NCI-H446 treated with DMSO at 0.1 percent for 48 hours (cell line): ENCODE measurements around the gene NPDC1.

Source experiments
- DNase-seq: peaks from one replicate; lab custom pipeline; 2025; lab: John Stamatoyannopoulos, UW

NPDC1 gene, protein sequence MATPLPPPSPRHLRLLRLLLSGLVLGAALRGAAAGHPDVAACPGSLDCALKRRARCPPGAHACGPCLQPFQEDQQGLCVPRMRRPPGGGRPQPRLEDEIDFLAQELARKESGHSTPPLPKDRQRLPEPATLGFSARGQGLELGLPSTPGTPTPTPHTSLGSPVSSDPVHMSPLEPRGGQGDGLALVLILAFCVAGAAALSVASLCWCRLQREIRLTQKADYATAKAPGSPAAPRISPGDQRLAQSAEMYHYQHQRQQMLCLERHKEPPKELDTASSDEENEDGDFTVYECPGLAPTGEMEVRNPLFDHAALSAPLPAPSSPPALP

DNA sequence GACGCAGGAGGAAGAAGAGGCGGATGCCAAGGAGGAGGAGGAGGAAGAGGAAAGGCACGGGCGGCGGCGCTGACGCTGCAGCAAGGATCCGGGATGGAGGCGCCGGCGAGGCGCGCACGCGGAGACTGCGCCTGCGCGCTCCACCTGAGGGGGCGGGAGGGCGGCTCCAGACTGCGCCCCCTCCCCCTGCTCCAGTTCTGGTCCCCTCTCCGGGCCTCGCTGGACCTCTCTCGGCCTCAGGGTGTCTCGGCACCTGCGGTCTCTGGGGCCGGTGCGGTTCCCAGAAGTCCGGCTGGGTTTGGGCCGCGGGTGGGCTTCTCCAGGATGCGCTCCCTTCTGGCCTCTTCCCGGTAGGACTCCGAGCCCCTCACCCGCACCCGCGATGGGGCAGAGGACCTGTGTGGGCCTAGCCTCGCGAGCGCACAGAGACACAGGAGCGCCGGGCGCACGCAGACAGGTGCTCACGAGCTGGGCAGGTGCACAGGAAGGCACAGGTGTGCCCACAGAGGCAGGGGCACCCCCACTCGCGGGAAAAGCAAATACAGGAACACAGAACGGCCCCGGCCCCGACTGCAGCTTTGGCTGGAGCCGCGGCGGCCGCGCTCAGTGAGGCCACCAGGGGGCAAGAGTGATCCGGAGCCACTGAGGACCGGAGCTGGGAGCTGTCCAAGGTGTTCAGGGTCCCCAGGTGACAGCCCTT lies at the start of gene NPDC1:
NPDC1 (minus strand) TSS at position 90 of the 700 bp plus-strand sequence. CDS start 188 bp downstream, outside the sequence.
- no peak for DNase-seq

DNA sequence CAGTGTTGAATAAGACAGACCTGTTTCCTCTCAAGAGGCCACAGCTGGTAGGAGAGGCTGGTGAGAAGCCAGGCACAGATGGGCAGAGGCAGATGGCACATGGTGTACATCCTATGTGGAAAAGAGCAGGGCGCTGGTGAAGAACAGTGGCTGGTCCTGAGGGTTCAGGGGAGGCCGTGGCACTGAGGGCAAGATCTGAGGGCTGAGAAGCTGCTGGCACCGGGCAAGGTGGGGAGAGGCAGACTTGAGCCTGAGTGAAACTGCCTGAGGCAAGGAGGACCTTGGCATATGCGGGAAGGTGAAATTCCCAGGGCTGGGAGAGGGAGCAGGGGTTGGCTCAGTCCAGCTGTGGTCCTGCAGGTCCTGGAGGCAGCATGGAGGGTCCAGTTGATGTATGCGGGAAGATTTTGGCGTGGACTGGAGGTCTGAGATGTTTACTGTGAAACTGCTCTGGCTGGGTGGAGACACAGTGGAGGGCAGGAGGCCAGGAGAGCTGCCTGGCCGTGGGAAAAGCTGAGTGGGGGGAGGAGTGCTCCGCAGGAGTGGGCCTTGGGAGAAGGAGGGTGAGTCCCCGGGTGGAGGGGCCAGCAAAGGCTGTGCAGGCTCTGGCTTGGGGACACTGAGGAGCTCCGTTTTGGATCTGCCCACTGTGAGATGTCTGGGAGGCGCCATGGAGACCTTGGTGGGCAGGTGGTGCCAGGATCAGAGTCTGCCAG lies 43.4 kb upstream of the NPDC1 start:
- no peak for DNase-seq

DNA sequence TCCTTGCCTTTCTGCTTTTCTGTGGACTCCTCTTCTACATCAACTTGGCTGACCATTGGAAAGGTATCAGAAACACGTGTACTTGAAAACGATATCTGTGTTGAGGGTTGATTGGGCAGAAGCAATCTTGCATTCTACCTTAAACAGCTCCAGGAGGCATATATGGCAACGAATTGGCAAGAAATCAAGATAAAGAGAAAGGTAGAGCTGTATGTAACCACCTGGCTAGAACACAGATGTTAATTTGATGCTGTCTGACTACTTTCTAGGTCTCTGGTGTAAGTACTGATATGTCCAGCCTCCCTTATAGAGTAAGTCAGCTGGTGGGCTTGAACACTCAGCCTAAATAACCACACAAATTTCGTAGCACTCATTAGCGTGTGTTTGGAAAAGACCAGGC lies 42.1 kb upstream of the NPDC1 start:
- no peak for DNase-seq

GRCh38 chr9:137087409-137087925 lies 41.5 kb upstream of the NPDC1 start:
- DNase-seq, result no peak

- DNase-seq, result peak; percentile 93
Observed at GRCh38 chr9:137086531-137087408, 40.8 kb upstream of the NPDC1 start, which contains the start of gene MAN1B1. MAN1B1 (plus strand) TSS chr9:137086985; CDS start chr9:137087000, 15 bp downstream.

DNA sequence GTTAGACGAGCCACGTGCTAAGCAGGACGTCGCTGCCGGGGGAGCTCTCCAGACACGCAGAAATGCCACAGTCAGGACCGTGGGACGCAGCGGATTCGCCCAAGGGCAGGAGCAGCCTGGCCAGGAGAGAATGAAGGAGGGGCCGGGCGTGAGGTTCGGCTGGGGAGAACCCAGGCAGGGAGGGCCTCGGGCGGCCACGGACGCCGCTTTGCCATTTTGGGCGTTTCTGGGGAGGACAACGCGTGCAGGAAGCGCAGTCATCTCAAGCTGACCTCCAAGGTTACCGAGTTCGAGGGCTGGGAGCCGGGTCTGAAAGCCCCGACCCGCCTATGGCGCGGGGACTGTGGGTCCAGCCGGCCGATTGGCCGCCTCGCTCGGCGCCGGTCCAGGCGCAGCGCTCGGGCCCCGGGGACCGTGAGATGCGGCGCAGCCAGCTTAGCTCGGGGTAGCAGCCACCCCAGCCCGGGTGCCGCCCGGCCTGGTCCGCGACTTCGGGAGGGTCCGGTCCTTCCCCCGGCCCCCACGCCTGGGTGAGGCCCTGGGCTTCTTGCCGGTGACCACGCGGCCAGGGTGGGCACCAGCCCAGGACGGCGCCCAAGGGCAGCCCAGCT lies 40.0 kb upstream of the NPDC1 start:
- no peak for DNase-seq

GRCh38 chr9:137084526-137084925 lies 38.5 kb upstream of the NPDC1 start:
- DNase-seq, result no peak

DNA sequence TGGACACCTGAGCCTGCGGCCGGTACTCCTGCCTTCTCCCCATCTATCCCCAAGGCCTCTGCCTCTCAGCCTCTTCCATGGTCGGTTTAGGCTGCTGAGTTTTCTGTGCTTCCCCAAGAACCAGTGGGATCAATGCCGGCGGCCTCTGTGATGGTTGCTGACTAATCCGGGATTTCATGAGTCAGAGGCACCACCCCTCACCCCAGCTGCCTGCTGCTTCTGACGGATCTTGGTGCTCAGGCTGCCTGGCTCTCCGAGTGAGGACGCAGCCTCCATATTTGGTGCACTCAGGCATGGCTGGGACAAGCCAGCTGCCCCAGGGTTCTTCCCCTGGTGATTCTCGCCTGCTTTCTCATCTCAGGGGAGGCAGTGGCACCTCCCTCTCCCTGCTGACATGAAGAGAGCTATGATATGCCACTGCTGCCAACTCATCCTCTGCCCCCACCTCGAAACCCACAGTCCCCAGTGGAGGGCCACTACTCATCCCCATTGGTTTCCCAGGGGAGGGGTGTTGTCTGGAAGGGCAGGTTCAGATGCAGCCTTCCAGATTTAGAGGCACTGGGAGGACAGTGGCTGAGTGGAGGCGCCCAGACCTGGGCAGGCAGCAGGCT lies 37.5 kb upstream of the NPDC1 start:
- no peak for DNase-seq

GRCh38 chr9:137082925-137083290 lies 36.9 kb upstream of the NPDC1 start:
- DNase-seq, result no peak

GRCh38 chr9:137082222-137082924 lies 36.4 kb upstream of the NPDC1 start:
- no peak for DNase-seq

DNA sequence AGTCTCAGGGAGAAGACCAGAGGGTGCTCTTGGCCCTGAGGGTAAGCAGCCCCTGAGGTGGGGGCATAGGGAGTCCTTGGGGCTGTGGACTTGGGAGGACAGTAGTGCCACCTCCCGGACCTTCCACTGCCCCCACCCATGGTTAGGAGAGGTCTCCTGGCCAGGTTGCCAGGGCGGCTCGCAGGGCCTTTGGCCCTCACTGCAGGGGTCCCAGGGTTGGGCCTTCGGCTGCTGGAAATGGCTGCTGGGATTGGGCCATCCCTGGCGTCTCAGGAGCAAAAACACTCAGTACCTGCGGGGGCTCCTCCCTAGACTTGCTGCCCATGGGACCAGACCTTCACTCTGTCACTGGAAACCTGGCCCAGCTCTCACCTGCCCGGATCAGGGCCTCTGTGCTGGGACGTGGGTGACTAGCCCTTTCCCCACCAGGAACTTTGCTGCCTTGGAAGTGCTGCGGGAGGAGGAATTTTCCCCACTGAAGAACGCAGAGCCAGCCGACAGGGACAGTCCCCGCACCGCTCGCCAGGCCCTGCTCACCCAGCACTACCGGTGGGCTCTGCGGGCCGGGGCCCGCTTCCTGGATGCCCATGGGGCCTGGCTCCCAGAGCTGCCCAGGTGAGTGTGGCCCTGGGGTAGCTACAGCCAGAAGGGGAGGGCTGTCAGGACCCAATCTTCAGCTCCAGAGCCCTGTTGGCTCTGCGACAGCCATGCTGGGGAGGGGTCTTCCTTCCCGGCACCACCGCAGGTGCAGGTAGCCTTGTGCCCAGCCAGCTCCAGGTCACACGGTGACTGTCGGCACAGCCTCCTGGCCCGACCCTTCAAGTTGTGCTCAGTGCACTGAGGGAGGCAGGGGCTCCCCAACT lies 34.5 kb upstream of the NPDC1 start:
- DNase-seq, result no peak

- no peak for DNase-seq
Observed at GRCh38 chr9:137079401-137079787, 33.4 kb upstream of the NPDC1 start.

- no peak for DNase-seq
Observed at GRCh38 chr9:137078701-137079400, 32.9 kb upstream of the NPDC1 start.

GRCh38 chr9:137077758-137078693 lies 32.0 kb upstream of the NPDC1 start:
- DNase-seq, result no peak

DNA sequence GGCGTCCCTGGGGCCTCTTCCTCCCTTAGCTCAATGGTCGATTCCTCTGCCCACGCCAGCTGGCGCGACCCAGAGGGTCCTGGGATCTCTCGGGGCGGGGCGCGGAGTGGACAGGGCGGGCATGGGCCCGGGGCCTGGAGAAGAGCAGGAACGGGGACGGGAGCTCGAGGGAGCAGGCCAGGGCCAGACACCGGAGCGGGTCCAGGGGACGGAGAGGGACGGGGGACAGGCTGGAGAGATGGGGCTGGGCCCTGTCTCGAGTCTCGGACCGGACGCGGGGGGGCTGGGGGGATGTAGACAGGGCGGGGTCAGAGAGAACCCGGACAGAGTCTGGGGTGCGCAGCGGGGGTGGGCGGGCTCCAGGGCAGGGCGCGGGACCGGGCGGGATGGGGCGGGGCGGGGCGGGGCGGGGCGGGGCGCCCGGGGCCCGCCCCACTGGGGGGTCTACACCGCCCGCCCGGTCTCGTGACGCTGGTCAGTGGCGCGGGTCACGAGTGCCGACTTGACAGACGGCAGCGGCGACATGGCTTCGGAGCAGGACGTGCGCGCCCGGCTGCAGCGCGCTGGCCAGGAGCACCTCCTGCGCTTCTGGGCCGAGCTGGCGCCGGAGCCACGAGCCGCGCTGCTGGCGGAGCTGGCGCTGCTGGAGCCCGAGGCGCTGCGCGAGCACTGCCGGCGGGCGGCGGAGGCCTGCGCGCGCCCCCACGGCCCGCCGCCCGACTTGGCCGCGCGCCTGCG lies 31.2 kb upstream of the NPDC1 start, which contains the start of gene UAP1L1:
UAP1L1 (plus strand) TSS at position 508 of the 738 bp plus-strand sequence; CDS start at position 524, 16 bp downstream.
- no peak for DNase-seq

- DNase-seq, result no peak
Observed at GRCh38 chr9:137076636-137077009, 30.6 kb upstream of the NPDC1 start.
